B cell (primary cell): ENCODE results near the gene CTLA4.

Experiments
- CTCF ChIP-seq: fragments of 200-600 bp; IDR thresholded peaks from one replicate; pipeline ENCODE4 v1.8.0; 2022; ENCODE audit warnings: antibody characterized with exemption, mild to moderate bottlenecking
- EZH2 ChIP-seq: IDR thresholded peaks from 2 replicates; pipeline ENCODE4 v1.6.1; 2012; ENCODE audit warnings: borderline replicate concordance, low read depth, mild to moderate bottlenecking, moderate library complexity, low read length; ENCODE audit not compliant: insufficient read depth, poor library complexity, severe bottlenecking

GRCh38 chr2:203904022-203904421, 36.5 kb downstream of the CTLA4 start:
- TF ChIP-seq EZH2 (no peak), CTCF (no peak)
